GM19023 (cell line): Measurements from ENCODE around the gene CRISPLD2.
"Not testable (repeated sequence)": the region's sequence is repeated elsewhere in the genome, so short reads cannot be mapped to it uniquely, and the experiment has no call there.

Experiments
- ATAC-seq: cut with Tn5 transposase; IDR thresholded peaks from one replicate; pipeline ENCODE4 v1.9.1; 2021; ENCODE audit warnings: mild to moderate bottlenecking, moderate library complexity; ENCODE audit not compliant: unreplicated experiment

The CRISPLD2 gene

GRCh38 chr16:84856203-84856581 lies 36.4 kb downstream of the CRISPLD2 start:
- ATAC-seq: not testable (repeated sequence)

- ATAC-seq: not testable (repeated sequence)
Measured at GRCh38 chr16:84856811-84857210, 37.0 kb downstream of the CRISPLD2 start.

GRCh38 chr16:84859681-84860080 lies 39.9 kb downstream of the CRISPLD2 start:
- no peak for ATAC-seq

DNA sequence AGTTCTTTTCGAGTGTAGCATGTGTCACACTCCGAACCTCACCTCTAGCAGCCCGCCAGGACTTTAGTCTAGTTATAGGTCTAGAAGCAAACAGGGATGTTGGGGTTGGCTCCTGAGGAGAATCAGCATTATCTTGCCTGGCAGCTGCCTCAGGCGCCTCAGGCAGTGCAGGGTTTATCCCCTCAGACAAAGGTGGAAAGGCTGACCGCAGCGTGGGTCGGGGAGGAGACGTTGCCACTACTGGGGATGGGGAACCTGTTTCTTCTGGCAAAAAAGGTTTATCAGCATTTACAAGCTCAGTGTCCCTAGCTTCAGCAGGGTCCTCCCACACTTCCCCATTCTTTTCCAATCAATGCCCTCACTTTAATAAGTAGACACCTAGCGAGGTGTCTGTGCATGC lies 40.6 kb downstream of the CRISPLD2 start:
- no peak for ATAC-seq

- ATAC-seq: no peak
Measured at GRCh38 chr16:84861671-84862070, 41.9 kb downstream of the CRISPLD2 start.

GRCh38 chr16:84862804-84863480 lies 43.2 kb downstream of the CRISPLD2 start:
- ATAC-seq: no peak

GRCh38 chr16:84863481-84863814 lies 43.7 kb downstream of the CRISPLD2 start:
- no peak for ATAC-seq

DNA sequence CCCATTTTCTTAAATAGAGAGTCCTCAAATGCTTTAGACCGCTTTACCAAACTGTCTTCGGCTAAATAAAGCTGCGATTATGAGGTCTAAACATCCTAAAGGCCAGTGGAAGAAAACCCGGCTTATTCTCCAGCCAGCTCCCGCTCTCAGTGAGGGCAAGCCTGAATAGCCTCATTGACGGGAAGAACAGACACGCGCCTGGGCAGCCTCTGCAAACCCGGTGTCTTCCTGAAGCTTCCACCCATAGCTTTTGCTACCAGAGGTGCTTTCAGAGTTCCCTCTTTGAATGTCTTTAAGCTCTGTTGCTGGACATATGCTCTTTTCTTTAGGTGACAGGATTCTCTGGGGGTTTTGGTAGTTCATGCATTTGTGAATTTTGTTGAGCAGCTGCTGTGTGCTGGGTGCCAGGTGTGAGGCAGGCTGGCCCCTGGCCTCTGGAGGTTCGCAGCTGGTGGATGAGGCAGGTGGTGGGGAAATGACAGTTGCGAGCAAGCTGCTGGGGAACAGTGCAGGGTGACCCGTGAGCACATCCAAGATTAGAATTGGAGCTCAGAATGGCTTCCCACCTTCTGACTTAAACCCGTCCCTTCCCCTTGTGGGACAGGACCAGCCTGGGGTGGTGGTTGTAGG lies 44.7 kb downstream of the CRISPLD2 start:
- ATAC-seq: no peak

- ATAC-seq: no peak
Measured at GRCh38 chr16:84867696-84868095, 47.9 kb downstream of the CRISPLD2 start.

GRCh38 chr16:84868328-84868727 lies 48.5 kb downstream of the CRISPLD2 start:
- ATAC-seq: no peak

GRCh38 chr16:84868829-84869472 lies 49.2 kb downstream of the CRISPLD2 start:
- ATAC-seq: no peak

GRCh38 chr16:84869473-84869845 lies 49.7 kb downstream of the CRISPLD2 start:
- no peak for ATAC-seq

GRCh38 chr16:84872971-84873370 lies 53.2 kb downstream of the CRISPLD2 start:
- not testable (repeated sequence) for ATAC-seq

DNA sequence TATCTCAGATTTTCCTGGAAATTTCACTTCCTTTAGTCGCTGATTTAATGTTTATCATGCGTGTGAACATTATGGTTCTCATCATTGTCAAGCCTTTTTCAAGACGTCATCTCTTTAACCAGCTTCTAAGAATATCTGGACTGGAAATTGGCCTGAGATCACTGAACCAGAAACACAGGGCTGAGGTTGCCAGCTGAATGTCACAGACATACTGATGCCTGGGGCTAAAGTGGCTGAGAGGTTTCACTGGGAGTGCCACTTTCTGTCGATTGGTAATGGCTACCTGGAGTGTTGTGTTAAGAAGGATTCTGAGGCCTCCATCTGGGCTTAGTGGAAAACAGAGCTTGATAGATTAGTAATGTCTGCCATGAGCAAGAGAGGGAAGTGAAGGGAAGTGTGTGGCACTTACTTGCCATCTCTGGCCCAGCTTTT lies 54.2 kb downstream of the CRISPLD2 start:
- ATAC-seq: no peak

- no peak for ATAC-seq
Measured at GRCh38 chr16:84874553-84874952, 54.8 kb downstream of the CRISPLD2 start.

DNA sequence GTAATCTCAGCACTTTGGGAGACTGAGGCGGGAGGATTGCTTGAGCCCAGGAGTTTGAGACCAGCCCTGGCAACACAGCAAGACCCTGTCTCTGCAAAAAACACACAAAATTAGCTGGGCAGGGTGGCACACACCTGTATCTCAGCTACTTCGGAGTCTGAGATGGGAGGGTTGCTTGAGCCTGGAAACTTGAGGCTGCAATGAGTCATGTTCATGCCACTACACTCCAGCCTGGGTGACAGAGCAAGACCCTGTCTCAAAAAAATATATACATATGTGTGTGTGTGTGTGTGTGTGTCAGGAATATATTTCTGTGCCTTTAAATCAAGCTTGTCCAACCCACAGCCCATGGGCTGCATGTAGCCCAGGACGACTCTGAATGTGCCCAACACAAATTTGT lies 55.2 kb downstream of the CRISPLD2 start:
- no peak for ATAC-seq

DNA sequence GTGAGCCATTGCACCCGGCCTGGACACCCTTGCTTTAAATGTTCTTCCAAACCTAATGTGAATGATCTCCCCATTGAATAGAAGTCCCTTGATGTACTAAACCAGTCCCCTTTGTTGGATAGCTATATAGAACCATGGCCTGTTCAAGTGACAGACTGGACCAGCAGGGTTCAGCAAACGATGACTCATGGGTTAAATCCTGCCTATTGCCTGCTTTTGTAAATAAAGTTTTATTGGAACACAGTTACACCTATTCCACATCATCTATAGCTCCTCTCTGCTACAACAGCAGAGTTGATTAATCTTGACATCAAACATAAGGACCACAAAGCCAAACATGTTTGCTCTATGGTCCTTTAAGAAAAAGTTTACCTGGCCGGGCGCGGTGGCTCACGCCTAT lies 56.1 kb downstream of the CRISPLD2 start:
- ATAC-seq: no peak

- no peak for ATAC-seq
Measured at GRCh38 chr16:84876873-84877606, 57.3 kb downstream of the CRISPLD2 start.

- ATAC-seq: no peak
Measured at GRCh38 chr16:84878770-84879169, 59.0 kb downstream of the CRISPLD2 start.

DNA sequence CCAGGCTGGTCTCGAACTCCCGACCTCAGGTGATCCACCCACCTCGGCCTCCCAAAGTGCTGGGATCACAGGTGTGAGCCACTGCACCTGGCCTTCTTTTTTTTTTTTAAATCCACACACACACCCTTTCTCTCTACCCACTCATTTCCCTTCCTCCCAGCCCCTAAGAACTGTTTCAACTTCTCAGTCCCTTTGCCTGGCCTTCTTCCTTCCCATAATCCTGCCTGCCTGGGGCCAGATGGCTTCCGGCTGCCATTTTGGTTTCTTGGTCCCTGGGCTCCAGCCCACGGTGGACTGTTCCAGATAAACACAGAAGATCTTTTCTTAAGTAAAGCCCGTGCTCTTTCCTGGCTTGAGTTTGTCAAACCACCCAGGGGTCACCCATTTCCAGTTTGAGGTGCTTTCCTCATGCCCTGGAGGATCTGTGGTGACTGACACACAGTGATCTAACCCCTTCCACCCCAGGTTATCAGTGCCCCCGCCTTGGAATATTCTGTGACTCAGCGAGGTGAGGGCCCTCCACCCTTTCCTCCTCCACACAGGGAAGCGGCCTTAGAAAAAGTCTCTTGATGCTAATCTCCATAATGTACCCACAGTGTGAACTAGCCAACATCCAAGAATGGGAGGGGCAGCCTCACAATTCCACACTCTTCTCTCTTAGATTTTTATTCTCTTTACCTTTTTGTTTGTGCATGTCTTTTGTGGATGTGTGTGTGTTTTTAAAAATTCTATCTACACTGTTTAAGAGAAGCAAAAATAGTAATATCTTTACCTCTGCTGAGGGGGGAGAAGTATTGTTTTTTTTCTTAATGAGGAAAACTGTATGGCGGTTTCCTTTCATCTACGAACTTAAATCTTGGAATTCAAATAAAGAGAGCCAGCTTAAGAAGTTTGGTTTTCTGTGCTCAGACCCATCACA lies 60.0 kb downstream of the CRISPLD2 start:
- ATAC-seq: no peak
